ENCODE data around the gene CTSV.
"Not testable (repeated sequence)": the region's sequence is repeated elsewhere in the genome, so short reads cannot be mapped to it uniquely, and the experiment has no call there.

DNA sequence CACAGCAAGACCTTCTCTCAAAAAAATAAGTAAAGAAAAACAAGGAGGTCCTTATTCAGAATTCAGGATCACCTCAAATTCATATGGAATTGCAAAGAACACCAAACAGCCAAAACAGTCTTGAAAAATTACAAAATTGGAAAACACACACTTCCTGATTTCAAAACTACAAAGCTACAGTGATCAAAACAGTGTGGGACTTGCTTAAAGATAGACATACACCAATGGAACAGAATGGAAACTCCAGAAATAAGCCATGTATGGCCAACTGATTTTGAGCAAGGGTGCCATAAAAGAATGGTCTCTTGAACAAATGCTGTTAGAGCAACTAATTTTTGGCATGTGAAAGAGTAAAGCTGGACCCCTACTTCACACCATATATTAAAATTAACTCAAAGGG is 36.7 kb downstream of the CTSV start:
- TF ChIP-seq, protein P1, sequence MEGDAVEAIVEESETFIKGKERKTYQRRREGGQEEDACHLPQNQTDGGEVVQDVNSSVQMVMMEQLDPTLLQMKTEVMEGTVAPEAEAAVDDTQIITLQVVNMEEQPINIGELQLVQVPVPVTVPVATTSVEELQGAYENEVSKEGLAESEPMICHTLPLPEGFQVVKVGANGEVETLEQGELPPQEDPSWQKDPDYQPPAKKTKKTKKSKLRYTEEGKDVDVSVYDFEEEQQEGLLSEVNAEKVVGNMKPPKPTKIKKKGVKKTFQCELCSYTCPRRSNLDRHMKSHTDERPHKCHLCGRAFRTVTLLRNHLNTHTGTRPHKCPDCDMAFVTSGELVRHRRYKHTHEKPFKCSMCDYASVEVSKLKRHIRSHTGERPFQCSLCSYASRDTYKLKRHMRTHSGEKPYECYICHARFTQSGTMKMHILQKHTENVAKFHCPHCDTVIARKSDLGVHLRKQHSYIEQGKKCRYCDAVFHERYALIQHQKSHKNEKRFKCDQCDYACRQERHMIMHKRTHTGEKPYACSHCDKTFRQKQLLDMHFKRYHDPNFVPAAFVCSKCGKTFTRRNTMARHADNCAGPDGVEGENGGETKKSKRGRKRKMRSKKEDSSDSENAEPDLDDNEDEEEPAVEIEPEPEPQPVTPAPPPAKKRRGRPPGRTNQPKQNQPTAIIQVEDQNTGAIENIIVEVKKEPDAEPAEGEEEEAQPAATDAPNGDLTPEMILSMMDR (IDR thresholded peaks at IDR 0.05; ENCODE audit: low read depth, low read length, poor library complexity, severe bottlenecking), result not testable (repeated sequence)
- TF ChIP-seq EZH2phosphoT487 (IDR thresholded peaks at IDR 0.05; ENCODE audit: borderline replicate concordance, low read length), result not testable (repeated sequence)

All from DOHH2 (cell line).